HL-60 (cell line): Measurements from ENCODE around the gene FOXP1.
A peak's percentile ranks its signal among the peaks of the same experiment; 100 is the strongest.

Experiments used
- DNase-seq, 2 experiments: peaks; one replicate each; pipeline ENCODE4 v3.0.0-alpha.2; 2010 to 2020; ENCODE audit warnings: low read depth in 1 of 2, low spot score in 1 of 2
- H3K27ac ChIP-seq: fragments of 250-450 bp; sonication (Bioruptor Pico); replicated peaks from 2 replicates; pipeline ENCODE4 v1.5.1; 2020; ENCODE audit warnings: mild to moderate bottlenecking, moderate library complexity
- H3K27me3 ChIP-seq: fragments of 250-450 bp; sonication (Bioruptor Pico); 2 replicates; pipeline ENCODE4 v1.5.1; 2021; ENCODE audit warnings: mild to moderate bottlenecking, moderate library complexity; ENCODE audit not compliant: insufficient read depth, poor library complexity, severe bottlenecking
- H3K4me3 ChIP-seq: replicated peaks from 2 replicates; pipeline ENCODE4 v1.5.1; 2011; ENCODE audit warnings: mild to moderate bottlenecking, control low read depth, low read length; ENCODE audit not compliant: insufficient read depth
- CTCF ChIP-seq: IDR thresholded peaks from one replicate; pipeline ENCODE4 v1.5.1; 2011; ENCODE audit warnings: low read length, control low read depth, inconsistent platforms; ENCODE audit not compliant: insufficient read depth
- GABPA ChIP-seq: IDR thresholded peaks from 2 replicates; pipeline ENCODE4 v1.6.1; 2012; ENCODE audit warnings: low read depth
- POLR2AphosphoS5 ChIP-seq: IDR thresholded peaks from 2 replicates; pipeline ENCODE4 v1.6.1; 2012; ENCODE audit warnings: low read depth
- REST ChIP-seq: IDR thresholded peaks from 2 replicates; pipeline ENCODE4 v1.6.1; 2012; ENCODE audit warnings: low read depth; ENCODE audit not compliant: insufficient replicate concordance
- SPI1 ChIP-seq: IDR thresholded peaks from 2 replicates; pipeline ENCODE4 v1.6.1; 2012; ENCODE audit warnings: low read depth, mild to moderate bottlenecking, borderline replicate concordance

The FOXP1 gene

GRCh38 chr3:71322154-71322553 is 261.4 kb downstream of the FOXP1 start:
- Histone ChIP-seq H3K4me3 (no peak overlapping the region), H3K27ac (no peak overlapping the region), H3K27me3 (no peaks in the 10 kb centered on the region)
- peak in 1 of 2 experiments; percentile 4 for DNase-seq
- TF ChIP-seq CTCF (no peak), SPI1 (peak; percentile 35; the same call in 1 of the 2 replicates), GABPA (no peak), POLR2AphosphoS5 (no peak), REST (no peak)

GRCh38 chr3:71319771-71320170 is 263.8 kb downstream of the FOXP1 start:
- no peak overlapping the region for H3K4me3 ChIP-seq

GRCh38 chr3:71318458-71318827 is 265.1 kb downstream of the FOXP1 start:
- no peak overlapping the region for H3K27ac ChIP-seq
- no peaks in the 10 kb centered on the region for H3K27me3 ChIP-seq
- TF ChIP-seq SPI1 (no peak), REST (no peak), CTCF (no peak), POLR2AphosphoS5 (no peak), GABPA (no peak)
- H3K4me3 ChIP-seq, result no peak overlapping the region
- no peak for DNase-seq

More at GRCh38 chr3:71319771-71320170, 263.8 kb downstream of the FOXP1 start:
- DNase-seq, result no peak
- TF ChIP-seq REST, result no peak
- no peak for TF ChIP-seq SPI1
- no peak for TF ChIP-seq POLR2AphosphoS5
- TF ChIP-seq GABPA, result no peak
- TF ChIP-seq CTCF, result no peak
- Histone ChIP-seq H3K27ac (no peak overlapping the region), H3K27me3 (no peaks in the 10 kb centered on the region)
